Activated CD4-positive, alpha-beta memory T cell treated with anti-CD3 and anti-CD28 coated beads for 36 hours (primary cell): ENCODE results near the gene CFAP300. TPM values are rescaled to one million over a fixed set of nuclear protein-coding genes. Genes with fewer than 3 reads are reported as not detected.

Experiments
- CTCF ChIA-PET: fragments of 350-600 bp; sonication (Branson Sonifier 250); formaldehyde crosslinking; loops from one replicate; lab custom pipeline; 2021; ENCODE audit warnings: antibody characterized with exemption, inconsistent platforms; lab: Charles Lee
- POLR2A ChIA-PET: fragments of 350-600 bp; sonication (Branson Sonifier 250); formaldehyde crosslinking; loops from one replicate; lab custom pipeline; 2021; ENCODE audit warnings: antibody characterized with exemption; lab: Charles Lee
- DNase-seq: peaks from one replicate; pipeline ENCODE4 v3.0.0-alpha.2; 2020
- H3K27ac Mint-ChIP-seq: one replicate; pipeline ENCODE4 v1.8.0; 2021; ENCODE audit warnings: mixed read lengths
- H3K27me3 Mint-ChIP-seq: one replicate; pipeline ENCODE4 v1.8.0; 2021; ENCODE audit warnings: mixed read lengths
- H3K36me3 Mint-ChIP-seq: one replicate; pipeline ENCODE4 v1.8.0; 2021; ENCODE audit warnings: mixed read lengths
- H3K4me1 Mint-ChIP-seq: one replicate; pipeline ENCODE4 v1.8.0; 2021; ENCODE audit warnings: low read depth, mixed read lengths
- H3K4me3 Mint-ChIP-seq: one replicate; pipeline ENCODE4 v1.8.0; 2021; ENCODE audit warnings: mild to moderate bottlenecking, mixed read lengths
- H3K9me3 Mint-ChIP-seq: one replicate; pipeline ENCODE4 v1.8.0; 2021; ENCODE audit warnings: mixed read lengths
- intact Hi-C: fragments of 100-400 bp; cut with micrococcal nuclease; formaldehyde crosslinking; loops from one replicate; pipeline ENCODE4 v1.15.1; 2023
- total RNA-seq, 2 experiments: library from RNA; stranded (reverse); gene quantifications; one replicate each; pipeline ENCODE4 v1.2.3, GENCODE V29; 2021

The CFAP300 gene
- total RNA-seq = not detected

- CTCF ChIA-PET = no interaction called here
- Mint-ChIP-seq H3K36me3 (no peaks in the 10 kb centered on the region), H3K4me3 (peak within 1 kb of the TSS; percentile 65), H3K9me3 (no peaks in the 10 kb centered on the region), H3K4me1 (peaks cover 9% of the 10 kb centered on the region), H3K27ac (no peak within 1 kb of the TSS), H3K27me3 (peaks cover 21% of the 10 kb centered on the region)
- peak; percentile 72 for DNase-seq
- POLR2A ChIA-PET = no interaction called here
- intact Hi-C loops = no loop called here
Observed at GRCh38 chr11:102047305-102047924, at the start of gene CFAP300. TSS of gene CFAP300 (plus strand) at chr11:102047437. CDS start at chr11:102047471, 34 bp downstream.

- Mint-ChIP-seq H3K27me3 (no peaks in the 10 kb centered on the region), H3K4me1 (peaks cover 6% of the 10 kb centered on the region), H3K36me3 (no peaks in the 10 kb centered on the region), H3K9me3 (no peaks in the 10 kb centered on the region), H3K27ac (no peak overlapping the region), H3K4me3 (no peak overlapping the region)
- intact Hi-C loops = no loop called here
- DNase-seq = no peak
- POLR2A ChIA-PET = no interaction called here
- CTCF ChIA-PET = no interaction called here
Observed at GRCh38 chr11:102001657-102002338, 45.4 kb upstream of the CFAP300 start.

- Mint-ChIP-seq H3K4me3 (no peak overlapping the region), H3K27me3 (no peaks in the 10 kb centered on the region), H3K36me3 (no peaks in the 10 kb centered on the region), H3K9me3 (no peaks in the 10 kb centered on the region), H3K27ac (no peak overlapping the region), H3K4me1 (peaks cover 6% of the 10 kb centered on the region)
- intact Hi-C loops = no loop called here
- ChIA-PET CTCF (interaction anchor here (0.8 to 9.8 kb wide), 2 partner anchors 139 to 143 kb away, joined by 4 to 195 read pairs; no protein-coding TSS in a partner anchor), POLR2A (no interaction called here)
- no peak for DNase-seq
Observed at GRCh38 chr11:102004220-102004619, 43.0 kb upstream of the CFAP300 start.

- no peaks in the 10 kb centered on the region for H3K9me3 Mint-ChIP-seq
- ChIA-PET CTCF (interaction anchor here (0.7 to 9.8 kb wide), 4 partner anchors 9 to 144 kb away, joined by 3 to 195 read pairs (median 4); no protein-coding TSS in a partner anchor), POLR2A (no interaction called here)
- DNase-seq = no peak
- no peak overlapping the region for H3K27ac Mint-ChIP-seq
- no peaks in the 10 kb centered on the region for H3K36me3 Mint-ChIP-seq
- peaks cover 6% of the 10 kb centered on the region for H3K4me1 Mint-ChIP-seq
- H3K27me3 Mint-ChIP-seq = peaks cover 5% of the 10 kb centered on the region
- intact Hi-C loops = loop anchor here (5.0 kb wide), 1 partner anchor 88 kb away; the partner anchor contains the start of genes ANGPTL5 and CEP126
- H3K4me3 Mint-ChIP-seq = no peak overlapping the region
Observed at GRCh38 chr11:102005306-102005705, 41.9 kb upstream of the CFAP300 start.

GRCh38 chr11:102006835-102007566, 40.2 kb upstream of the CFAP300 start:
- Mint-ChIP-seq H3K9me3 (no peaks in the 10 kb centered on the region), H3K36me3 (no peaks in the 10 kb centered on the region), H3K27ac (no peak overlapping the region), H3K27me3 (peaks cover 5% of the 10 kb centered on the region), H3K4me3 (no peak overlapping the region), H3K4me1 (peaks cover 6% of the 10 kb centered on the region)
- CTCF ChIA-PET = interaction anchor here (0.5 to 9.8 kb wide), 14 partner anchors 8 to 660 kb away, joined by 3 to 195 read pairs (median 3); no protein-coding TSS in a partner anchor
- intact Hi-C loops = loop anchor here (1.0 to 5.0 kb wide), 2 partner anchors 90 to 147 kb away; partner anchors contain the start of genes ANGPTL5 and CEP126
- POLR2A ChIA-PET = no interaction called here
- no peak for DNase-seq

- intact Hi-C loops = loop anchor here (1.0 to 5.0 kb wide), 2 partner anchors 91 to 148 kb away; partner anchors contain the start of genes ANGPTL5 and CEP126
- Mint-ChIP-seq H3K9me3 (no peaks in the 10 kb centered on the region), H3K27me3 (peaks cover 8% of the 10 kb centered on the region), H3K4me3 (no peak overlapping the region), H3K27ac (no peak overlapping the region), H3K36me3 (no peaks in the 10 kb centered on the region), H3K4me1 (peaks cover 8% of the 10 kb centered on the region)
- ChIA-PET POLR2A (no interaction called here), CTCF (interaction anchor here (0.5 to 9.8 kb wide), 25 partner anchors 9 to 659 kb away, joined by 3 to 195 read pairs (median 4); partner anchors contain the start of gene CEP126)
- no peak for DNase-seq
Observed at GRCh38 chr11:102007567-102008437, 39.4 kb upstream of the CFAP300 start.

GRCh38 chr11:102010776-102011494, 36.3 kb upstream of the CFAP300 start:
- intact Hi-C loops = no loop called here
- POLR2A ChIA-PET = no interaction called here
- peaks cover 3% of the 10 kb centered on the region for H3K4me1 Mint-ChIP-seq
- CTCF ChIA-PET = interaction anchor here (9.8 kb wide), 1 partner anchor 149 kb away, joined by 195 read pairs; no protein-coding TSS in a partner anchor
- no peak for DNase-seq
- no peak overlapping the region for H3K27ac Mint-ChIP-seq
- H3K27me3 Mint-ChIP-seq = peaks cover 12% of the 10 kb centered on the region
- H3K36me3 Mint-ChIP-seq = no peaks in the 10 kb centered on the region
- H3K4me3 Mint-ChIP-seq = no peak overlapping the region
- H3K9me3 Mint-ChIP-seq = no peaks in the 10 kb centered on the region

- no peak for DNase-seq
- Mint-ChIP-seq H3K9me3 (no peaks in the 10 kb centered on the region), H3K27ac (no peak overlapping the region), H3K4me3 (no peak overlapping the region), H3K36me3 (no peaks in the 10 kb centered on the region), H3K4me1 (peaks cover 3% of the 10 kb centered on the region), H3K27me3 (peaks cover 12% of the 10 kb centered on the region)
- ChIA-PET POLR2A (no interaction called here), CTCF (interaction anchor here (0.7 to 9.8 kb wide), 2 partner anchors 98 to 151 kb away, joined by 3 to 195 read pairs; partner anchors contain the start of gene CEP126)
- intact Hi-C loops = no loop called here
Observed at GRCh38 chr11:102012946-102013345, 34.3 kb upstream of the CFAP300 start.

- POLR2A ChIA-PET = no interaction called here
- peaks cover 10% of the 10 kb centered on the region for H3K27me3 Mint-ChIP-seq
- H3K4me3 Mint-ChIP-seq = no peak overlapping the region
- H3K36me3 Mint-ChIP-seq = no peaks in the 10 kb centered on the region
- H3K9me3 Mint-ChIP-seq = no peaks in the 10 kb centered on the region
- intact Hi-C loops = no loop called here
- CTCF ChIA-PET = no interaction called here
- H3K27ac Mint-ChIP-seq = no peak overlapping the region
- DNase-seq = no peak
- H3K4me1 Mint-ChIP-seq = peaks cover 3% of the 10 kb centered on the region
Observed at GRCh38 chr11:102014756-102015155, 32.5 kb upstream of the CFAP300 start.

GRCh38 chr11:102017026-102017425, 30.2 kb upstream of the CFAP300 start:
- intact Hi-C loops = no loop called here
- no peak overlapping the region for H3K27ac Mint-ChIP-seq
- peaks cover 7% of the 10 kb centered on the region for H3K27me3 Mint-ChIP-seq

More at GRCh38 chr11:102017026-102017425, 30.2 kb upstream of the CFAP300 start:
- CTCF ChIA-PET = interaction anchor here (1.2 to 2.7 kb wide), 2 partner anchors 10 to 21 kb away, joined by 3 to 15 read pairs; no protein-coding TSS in a partner anchor
- no peak overlapping the region for H3K4me3 Mint-ChIP-seq
- no peak for DNase-seq
- no peaks in the 10 kb centered on the region for H3K36me3 Mint-ChIP-seq
- H3K4me1 Mint-ChIP-seq = peaks cover 3% of the 10 kb centered on the region
- no peaks in the 10 kb centered on the region for H3K9me3 Mint-ChIP-seq
- POLR2A ChIA-PET = no interaction called here
